GM12891 (cell line): ENCODE data around the gene PHEX. TPM values are rescaled to one million over a fixed set of nuclear protein-coding genes. Genes with fewer than 3 reads are reported as not detected.

Source experiments
- DNase-seq: peaks from one replicate; pipeline ENCODE4 v3.0.0; 2011; ENCODE audit warnings: low spot score; ENCODE audit not compliant: insufficient read length
- FAIRE-seq: peaks from 2 replicates; lab custom pipeline; 2011; peaks lifted over from hg19 to GRCh38; lab: Jason Lieb, UNC
- PAX5 ChIP-seq: IDR thresholded peaks from 2 replicates; pipeline ENCODE4 v1.6.1; 2011; ENCODE audit warnings: low read length, moderate library complexity, mild to moderate bottlenecking; ENCODE audit not compliant: insufficient read depth, severe bottlenecking
- POLR2A ChIP-seq: IDR thresholded peaks from 2 replicates; pipeline ENCODE4 v1.6.1; 2011; ENCODE audit warnings: low read depth, low read length, control low read depth
- POLR2AphosphoS5 ChIP-seq: IDR thresholded peaks from 2 replicates; pipeline ENCODE4 v1.6.1; 2011; ENCODE audit warnings: low read depth, low read length, control low read depth
- POU2F2 ChIP-seq: IDR thresholded peaks from 2 replicates; pipeline ENCODE4 v1.6.1; 2011; ENCODE audit warnings: low read depth, mild to moderate bottlenecking, control low read depth, low read length, moderate library complexity
- SPI1 ChIP-seq: IDR thresholded peaks from 2 replicates; pipeline ENCODE4 v1.6.1; 2011; ENCODE audit warnings: low read depth, low read length, control low read depth
- TAF1 ChIP-seq: IDR thresholded peaks from 2 replicates; pipeline ENCODE4 v1.6.1; 2011; ENCODE audit warnings: low read depth, low read length, control low read depth
- polyA plus RNA-seq: library from polyadenylated mRNA; unstranded; fragments of >200 nt; gene quantifications from one replicate; pipeline ENCODE4 v1.2.1, GENCODE V29; 2012; ENCODE audit warnings: low read depth, missing spikeins, inconsistent platforms; ENCODE audit not compliant: missing spikeins

PHEX gene
- polyA plus RNA-seq = 0.09 TPM

DNA sequence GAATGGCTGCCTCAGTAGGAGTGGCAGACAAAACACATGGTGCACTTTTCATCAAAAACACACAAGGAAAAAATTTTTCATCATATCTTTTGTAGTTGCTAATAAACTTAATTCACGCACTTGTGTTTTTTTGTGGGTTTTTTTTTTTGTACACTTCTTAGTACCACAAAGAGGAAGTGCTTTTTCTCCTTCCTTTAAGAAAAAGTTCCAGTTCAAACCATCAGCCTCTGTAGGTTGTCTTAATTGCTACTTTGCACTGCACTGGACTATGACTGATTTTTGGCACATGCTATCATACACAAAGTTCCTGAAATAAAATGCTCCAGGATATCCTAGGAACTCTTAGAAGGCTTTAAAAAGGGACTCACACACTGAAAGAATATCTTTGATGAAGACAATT is at the start of gene PHEX:
PHEX (plus strand) TSS at position 242 of the 400 bp plus-strand sequence. CDS start 681 bp downstream, outside the sequence.
- TF ChIP-seq SPI1 = peak; percentile 72
- no peak for TF ChIP-seq POLR2AphosphoS5
- no peak for TF ChIP-seq TAF1
- no peak for FAIRE-seq

GRCh38 chrX:21985332-21985777 is 46.8 kb upstream of the PHEX start:
- TF ChIP-seq POLR2AphosphoS5 (no peak), PAX5 (no peak), POLR2A (no peak), TAF1 (no peak), POU2F2 (no peak), SPI1 (no peak)
- DNase-seq (peak; percentile 25), FAIRE-seq (peak; percentile 95)

More for the DNA sequence above, at the start of gene PHEX:
- no peak for DNase-seq

- no peak for TF ChIP-seq POLR2AphosphoS5
- TF ChIP-seq POU2F2 = no peak
- TF ChIP-seq PAX5 = no peak
- no peak for TF ChIP-seq SPI1
- no peak for TF ChIP-seq POLR2A
- TF ChIP-seq TAF1 = no peak
- FAIRE-seq = no peak
- DNase-seq = no peak
Observed at GRCh38 chrX:21986596-21986995, 45.5 kb upstream of the PHEX start.

DNA sequence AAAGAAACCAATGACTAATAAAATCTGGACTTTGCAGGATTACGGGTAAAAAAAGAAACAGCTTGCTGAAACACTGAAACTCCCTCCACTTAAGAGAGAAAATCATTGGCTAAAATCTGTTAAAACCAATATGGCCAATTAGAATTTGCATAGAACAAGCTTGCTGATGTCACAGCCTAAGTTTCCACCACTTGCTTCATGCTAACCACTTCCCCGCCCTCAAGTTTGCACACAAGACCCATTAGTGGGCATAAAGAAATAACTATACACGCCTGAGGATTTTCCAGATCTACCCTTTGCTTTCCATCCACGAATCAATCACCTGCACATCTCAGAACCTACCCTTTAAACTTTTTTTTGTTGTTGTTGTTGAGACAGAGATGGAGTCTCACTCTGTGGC is 42.7 kb upstream of the PHEX start:
- TF ChIP-seq POLR2AphosphoS5 = no peak
- peak; percentile 70 for TF ChIP-seq POU2F2
- TF ChIP-seq PAX5 = no peak
- TF ChIP-seq POLR2A = no peak
- TF ChIP-seq TAF1 = no peak
- peak; percentile 33; the same call in 1 of the 2 replicates for TF ChIP-seq SPI1
- FAIRE-seq (peak; percentile 86), DNase-seq (no peak)

- FAIRE-seq (no peak), DNase-seq (no peak)
Observed at GRCh38 chrX:21990832-21991231, 41.3 kb upstream of the PHEX start.

DNA sequence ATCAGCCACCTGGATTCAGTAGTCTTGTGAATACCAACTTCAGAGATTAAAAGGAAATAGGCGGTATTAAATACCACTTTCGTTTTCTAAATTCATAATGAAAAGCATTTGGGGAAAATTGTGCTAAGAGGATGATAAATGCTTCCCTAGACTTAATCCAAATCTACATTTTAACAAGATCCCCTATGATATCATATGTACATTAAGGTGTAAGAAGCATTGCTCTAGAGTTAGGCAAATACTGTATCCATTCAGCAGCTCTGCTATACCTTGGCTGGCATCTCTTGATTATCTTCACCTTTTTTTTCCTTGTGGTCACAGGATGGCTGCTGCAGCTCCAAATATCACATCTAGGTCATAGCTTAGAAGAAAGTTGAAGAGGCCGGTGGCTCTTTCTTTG is 40.6 kb upstream of the PHEX start:
- TF ChIP-seq TAF1 (no peak), POU2F2 (no peak), POLR2A (no peak), POLR2AphosphoS5 (no peak), PAX5 (no peak), SPI1 (no peak)
- DNase-seq (no peak), FAIRE-seq (no peak)

More at GRCh38 chrX:21990832-21991231, 41.3 kb upstream of the PHEX start:
- TF ChIP-seq PAX5 (no peak), POLR2AphosphoS5 (no peak), TAF1 (no peak), POLR2A (no peak), SPI1 (no peak), POU2F2 (no peak)

- peak; percentile 71 for FAIRE-seq
- TF ChIP-seq SPI1 = peak; percentile 81
- no peak for TF ChIP-seq POLR2AphosphoS5
- no peak for DNase-seq
Observed at GRCh38 chrX:21993265-21993664, 38.9 kb upstream of the PHEX start.

GRCh38 chrX:21996872-21997455 is 35.2 kb upstream of the PHEX start:
- TF ChIP-seq POLR2A = no peak
- no peak for TF ChIP-seq POLR2AphosphoS5
- no peak for TF ChIP-seq PAX5
- no peak for TF ChIP-seq SPI1
- no peak for TF ChIP-seq TAF1
- TF ChIP-seq POU2F2 = no peak
- FAIRE-seq (peak; percentile 62), DNase-seq (no peak)

DNA sequence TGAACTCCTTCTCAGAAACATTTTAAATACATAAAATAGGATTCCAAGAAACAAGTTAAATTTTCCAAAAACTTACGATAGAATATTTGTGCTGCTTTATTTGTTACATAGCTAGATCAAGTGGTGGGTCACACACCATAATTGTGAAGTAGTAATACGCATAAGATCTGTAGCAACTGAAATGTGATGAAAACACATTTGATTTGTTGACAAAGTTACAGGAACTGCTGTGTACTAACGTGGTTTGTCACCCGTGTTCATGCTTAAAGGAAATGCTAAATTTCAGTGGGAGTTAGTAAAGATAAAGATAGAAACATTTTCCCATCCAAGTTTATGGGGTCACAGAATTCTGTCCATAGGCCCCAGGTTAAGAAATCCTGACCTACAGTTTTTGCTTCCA is 34.1 kb upstream of the PHEX start:
- DNase-seq = no peak
- FAIRE-seq = peak; percentile 52
- TF ChIP-seq SPI1 (no peak), POLR2A (no peak), TAF1 (no peak), PAX5 (no peak), POU2F2 (no peak), POLR2AphosphoS5 (no peak)

- TF ChIP-seq POLR2AphosphoS5 (no peak), PAX5 (no peak), SPI1 (no peak), TAF1 (no peak), POLR2A (no peak), POU2F2 (no peak)
- no peak for DNase-seq
- FAIRE-seq = no peak
Observed at GRCh38 chrX:22004866-22005265, 27.3 kb upstream of the PHEX start.

GRCh38 chrX:22012051-22012450 is 20.1 kb upstream of the PHEX start:
- DNase-seq (no peak), FAIRE-seq (peak; percentile 38)
- TF ChIP-seq PAX5 (no peak), POLR2A (no peak), POLR2AphosphoS5 (no peak), SPI1 (no peak), POU2F2 (no peak), TAF1 (no peak)
